ENCODE results near the gene CD74.
A peak's percentile ranks its signal among the peaks of the same experiment; 100 is the strongest.
"Not testable (repeated sequence)": the region's sequence is repeated elsewhere in the genome, so short reads cannot be mapped to it uniquely, and the experiment has no call there.

The CD74 gene

DNA sequence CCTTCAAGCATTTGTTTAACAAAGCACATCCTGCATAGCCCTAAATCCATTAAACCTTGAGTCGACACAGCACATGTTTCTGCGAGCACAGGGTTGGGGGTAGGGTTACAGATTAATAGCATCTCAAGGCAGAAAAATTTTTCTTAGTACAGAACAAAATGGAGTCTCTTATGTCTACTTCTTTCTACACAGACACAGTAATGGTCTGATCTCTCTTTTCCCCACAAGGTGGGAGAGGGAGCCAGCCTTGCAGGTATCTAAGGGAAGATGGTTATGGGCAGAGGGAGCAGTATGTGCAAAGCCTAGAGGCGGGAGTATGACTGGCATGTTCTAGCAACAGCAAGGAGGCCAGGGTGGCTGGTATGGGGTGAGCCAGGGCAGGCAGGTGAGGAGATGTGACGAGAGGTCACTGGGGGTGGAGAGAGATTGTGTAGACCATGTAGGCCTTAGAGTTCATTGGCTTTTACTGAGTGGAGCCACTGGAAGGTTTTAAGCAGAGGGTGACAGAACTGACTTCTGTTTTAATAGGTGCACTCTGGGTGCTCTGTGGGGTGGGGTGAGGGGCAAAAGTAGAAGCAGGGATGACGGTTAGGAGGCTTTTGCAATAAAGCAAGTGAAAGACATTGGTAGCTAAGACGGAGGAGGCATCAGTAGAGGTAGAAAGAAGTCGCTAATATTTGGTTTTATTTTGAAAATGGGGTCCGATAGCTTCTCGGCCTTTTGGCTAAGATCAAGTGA is 42.0 kb upstream of the CD74 start:
- no peak for DNase-seq (ENCODE audit: low read depth)
- H3K4me3 ChIP-seq (ENCODE audit: low read depth, low read length), result no peak overlapping the region
- in situ Hi-C loops (cut with HindIII; ENCODE audit: low sequenced_read_pairs), result loop anchor here (25.0 kb wide), 1 partner anchor 208 kb away; the partner anchor contains the start of gene MYOZ3
- no peak for TF ChIP-seq CTCF (IDR thresholded peaks at IDR 0.05; ENCODE audit: low read depth, low read length, missing control alignments)

GRCh38 chr5:150454027-150454426 is 41.3 kb upstream of the CD74 start:
- in situ Hi-C loops (cut with HindIII; ENCODE audit: low sequenced_read_pairs), result loop anchor here (25.0 kb wide), 1 partner anchor 208 kb away; the partner anchor contains the start of gene MYOZ3
- DNase-seq (ENCODE audit: low read depth); H3K4me3 ChIP-seq (ENCODE audit: low read depth, low read length): not testable (repeated sequence)

DNA sequence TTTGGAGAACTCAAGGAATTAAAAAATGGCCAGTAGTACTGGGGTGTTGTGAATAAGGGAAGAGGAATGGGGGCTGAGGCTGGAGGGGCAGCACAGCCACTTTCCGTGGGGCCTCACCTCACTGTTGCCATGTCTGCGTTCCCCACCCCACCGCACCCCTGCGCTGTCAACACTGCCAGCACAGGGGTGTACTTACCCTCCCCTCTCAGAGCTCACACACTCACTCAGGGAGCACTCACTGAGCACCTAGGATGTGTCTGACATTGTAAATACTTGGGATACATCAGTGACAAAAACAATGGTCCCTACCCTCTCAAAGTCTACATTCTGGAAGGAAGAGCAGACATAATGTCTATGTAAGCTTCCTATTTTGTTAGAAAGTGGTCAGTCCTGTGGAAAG is 40.2 kb upstream of the CD74 start:
- DNase-seq (ENCODE audit: low read depth), result no peak
- in situ Hi-C loops (cut with HindIII; ENCODE audit: low sequenced_read_pairs), result loop anchor here (25.0 kb wide), 1 partner anchor 209 kb away; the partner anchor contains the start of gene MYOZ3

GRCh38 chr5:150451594-150451993 is 38.9 kb upstream of the CD74 start:
- DNase-seq (ENCODE audit: low read depth), result no peak
- in situ Hi-C loops (cut with HindIII; ENCODE audit: low sequenced_read_pairs), result loop anchor here (25.0 kb wide), 1 partner anchor 211 kb away; the partner anchor contains the start of gene MYOZ3
- no peak overlapping the region for H3K4me3 ChIP-seq (ENCODE audit: low read depth, low read length)
- no peak for TF ChIP-seq CTCF (IDR thresholded peaks at IDR 0.05; ENCODE audit: low read depth, low read length, missing control alignments)

More for the DNA sequence above, 40.2 kb upstream of the CD74 start:
- no peak overlapping the region for H3K4me3 ChIP-seq (ENCODE audit: low read depth, low read length)
- TF ChIP-seq CTCF (IDR thresholded peaks at IDR 0.05; ENCODE audit: low read depth, low read length, missing control alignments), result no peak

GRCh38 chr5:150449517-150450339 is 37.0 kb upstream of the CD74 start, which contains the start of gene RPS14:
RPS14 (minus strand) TSS chr5:150449739; CDS start chr5:150447733, 2,006 bp downstream.
- H3K4me3 ChIP-seq (ENCODE audit: low read depth, low read length), result peak within 1 kb of the TSS; percentile 93
- in situ Hi-C loops (cut with HindIII; ENCODE audit: low sequenced_read_pairs), result loop anchor here (25.0 kb wide), 1 partner anchor 213 kb away; the partner anchor contains the start of gene MYOZ3
- DNase-seq (ENCODE audit: low read depth), result peak; percentile 84
- peak; percentile 84 for TF ChIP-seq CTCF (IDR thresholded peaks at IDR 0.05; ENCODE audit: low read depth, low read length, missing control alignments)

DNA sequence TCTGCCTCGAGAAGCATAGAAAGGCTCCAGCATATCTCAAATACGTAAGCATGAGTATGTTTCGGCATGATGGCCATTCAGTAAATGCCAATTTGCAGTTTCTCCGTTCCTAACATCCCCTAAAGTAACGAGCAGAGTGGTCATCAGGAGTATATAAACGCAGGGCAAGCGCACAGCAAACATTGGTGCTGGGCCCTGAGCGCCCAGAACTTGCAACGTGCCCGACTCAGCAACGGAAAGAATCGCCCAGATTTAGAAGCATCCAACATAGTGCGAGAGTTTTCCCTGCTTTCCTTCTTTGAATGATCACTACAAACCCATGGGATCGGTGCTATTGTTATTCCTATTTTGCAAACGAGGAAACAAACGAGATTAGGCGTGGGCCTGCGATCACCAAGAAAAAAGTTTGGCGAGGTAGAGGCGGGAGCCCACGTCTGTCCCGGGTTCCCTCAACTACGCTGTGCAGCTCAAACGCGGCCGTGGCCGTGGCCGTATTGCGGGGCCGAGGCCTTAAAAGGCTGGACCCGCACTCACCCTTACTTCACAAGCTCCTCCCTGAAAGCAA is 36.3 kb upstream of the CD74 start:
- in situ Hi-C loops (cut with HindIII; ENCODE audit: low sequenced_read_pairs), result no loop called here
- TF ChIP-seq CTCF (IDR thresholded peaks at IDR 0.05; ENCODE audit: low read depth, low read length, missing control alignments), result no peak
- DNase-seq (ENCODE audit: low read depth), result no peak
- H3K4me3 ChIP-seq (ENCODE audit: low read depth, low read length), result peak overlapping the region; percentile 93
